DOHH2 (cell line): Measurements from ENCODE around the gene CLEC17A.

Source experiments
- H3F3A ChIP-seq: fragments of 200-600 bp; sonication (generic), shearing (Covaris generic); 2 replicates; pipeline ENCODE4 v1.6.0; 2016; ENCODE audit warnings: antibody characterized with exemption, mild to moderate bottlenecking; ENCODE audit not compliant: control insufficient read depth, insufficient read depth
- H3K27ac ChIP-seq: fragments of 200-600 bp; sonication (generic); 2 replicates; pipeline ENCODE4 v1.5.1; 2014; ENCODE audit warnings: low read depth, mild to moderate bottlenecking, low read length, moderate library complexity
- H3K27me3 ChIP-seq: fragments of 200-600 bp; sonication (generic); 2 replicates; pipeline ENCODE4 v1.6.1; 2014; ENCODE audit warnings: mild to moderate bottlenecking, low read length, mixed read lengths; ENCODE audit not compliant: control insufficient read depth
- H3K36me3 ChIP-seq: fragments of 200-600 bp; sonication (generic); 2 replicates; pipeline ENCODE4 v1.6.1; 2014; ENCODE audit warnings: mild to moderate bottlenecking, low read length, moderate library complexity, mixed read lengths; ENCODE audit not compliant: control insufficient read depth
- H3K4me1 ChIP-seq: fragments of 200-600 bp; sonication (generic); 2 replicates; pipeline ENCODE4 v1.6.1; 2014; ENCODE audit warnings: mild to moderate bottlenecking, low read length, mixed read lengths; ENCODE audit not compliant: control insufficient read depth
- H3K4me2 ChIP-seq: fragments of 200-600 bp; sonication (generic); 2 replicates; pipeline ENCODE4 v1.6.0; 2014; ENCODE audit warnings: mild to moderate bottlenecking, low read length, moderate library complexity
- H3K4me3 ChIP-seq: fragments of 200-600 bp; sonication (generic); 2 replicates; pipeline ENCODE4 v1.5.1; 2014; ENCODE audit warnings: mild to moderate bottlenecking, low read length, mixed read lengths
- H3K79me2 ChIP-seq: fragments of 200-600 bp; sonication (generic); 2 replicates; pipeline ENCODE4 v1.6.1; 2014; ENCODE audit warnings: mild to moderate bottlenecking, low read length, mixed read lengths; ENCODE audit not compliant: control insufficient read depth
- H3K9me2 ChIP-seq: fragments of 200-600 bp; sonication (generic); replicated peaks from 2 replicates; pipeline ENCODE4 v1.6.1; 2014; ENCODE audit warnings: mild to moderate bottlenecking, low read length, mixed read lengths; ENCODE audit not compliant: control insufficient read depth
- H3K9me3 ChIP-seq: fragments of 200-600 bp; sonication (generic); 2 replicates; pipeline ENCODE4 v1.6.1; 2014; ENCODE audit warnings: antibody characterized with exemption, low read length, mixed read lengths; ENCODE audit not compliant: control insufficient read depth, insufficient read depth
- H4K20me1 ChIP-seq: fragments of 200-600 bp; sonication (generic); 2 replicates; pipeline ENCODE4 v1.6.0; 2014; ENCODE audit warnings: low read depth, mild to moderate bottlenecking, antibody characterized with exemption, low read length, moderate library complexity; ENCODE audit not compliant: control insufficient read depth, insufficient read depth
- EZH2phosphoT487 ChIP-seq: fragments of 200-600 bp; sonication (generic); IDR thresholded peaks from 2 replicates; pipeline ENCODE4 v1.6.1; 2017; ENCODE audit warnings: borderline replicate concordance, mild to moderate bottlenecking, antibody characterized with exemption, low read length, moderate library complexity, mixed read lengths
- TF ChIP-seq, protein P1 (sequence below): fragments of 200-600 bp; sonication (generic); IDR thresholded peaks from one replicate; pipeline ENCODE4 v1.5.1; 2014; ENCODE audit warnings: antibody characterized with exemption, mild to moderate bottlenecking, low read depth, low read length; ENCODE audit not compliant: poor library complexity, severe bottlenecking

Gene CLEC17A

DNA sequence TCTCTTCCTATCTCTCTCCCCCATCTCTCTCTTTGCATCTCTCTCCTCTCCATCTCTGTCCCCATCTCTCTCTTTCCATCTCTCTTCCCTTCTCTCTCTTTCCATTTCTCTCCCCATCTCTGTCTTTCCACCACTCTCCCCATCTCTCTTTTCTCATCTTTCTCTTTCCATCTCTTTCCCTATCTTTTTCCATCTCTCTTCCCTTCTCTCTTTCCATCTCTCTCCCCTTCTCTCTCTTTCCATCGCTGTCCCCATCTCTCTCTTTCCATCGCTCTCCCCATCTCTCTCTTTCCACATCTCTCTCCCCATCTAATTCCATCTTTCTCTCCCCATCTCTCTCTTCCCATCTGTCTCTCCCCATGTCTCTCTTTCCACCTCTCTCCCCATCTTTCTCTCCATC, 67.3 kb downstream of the CLEC17A start:
- Histone ChIP-seq H3K27ac (no peak overlapping the region), H4K20me1 (no peaks in the 10 kb centered on the region), H3K4me1 (peaks cover 11% of the 10 kb centered on the region), H3K4me2 (no peak overlapping the region), H3K9me3 (no peaks in the 10 kb centered on the region), H3K9me2 (no peaks in the 10 kb centered on the region), H3K4me3 (no peak overlapping the region), H3F3A (no peaks in the 10 kb centered on the region), H3K79me2 (no peaks in the 10 kb centered on the region), H3K36me3 (no peaks in the 10 kb centered on the region), H3K27me3 (peaks cover 3% of the 10 kb centered on the region; the same call in 1 of the 2 replicates)
- no peak for TF ChIP-seq EZH2phosphoT487
- TF ChIP-seq, protein P1, sequence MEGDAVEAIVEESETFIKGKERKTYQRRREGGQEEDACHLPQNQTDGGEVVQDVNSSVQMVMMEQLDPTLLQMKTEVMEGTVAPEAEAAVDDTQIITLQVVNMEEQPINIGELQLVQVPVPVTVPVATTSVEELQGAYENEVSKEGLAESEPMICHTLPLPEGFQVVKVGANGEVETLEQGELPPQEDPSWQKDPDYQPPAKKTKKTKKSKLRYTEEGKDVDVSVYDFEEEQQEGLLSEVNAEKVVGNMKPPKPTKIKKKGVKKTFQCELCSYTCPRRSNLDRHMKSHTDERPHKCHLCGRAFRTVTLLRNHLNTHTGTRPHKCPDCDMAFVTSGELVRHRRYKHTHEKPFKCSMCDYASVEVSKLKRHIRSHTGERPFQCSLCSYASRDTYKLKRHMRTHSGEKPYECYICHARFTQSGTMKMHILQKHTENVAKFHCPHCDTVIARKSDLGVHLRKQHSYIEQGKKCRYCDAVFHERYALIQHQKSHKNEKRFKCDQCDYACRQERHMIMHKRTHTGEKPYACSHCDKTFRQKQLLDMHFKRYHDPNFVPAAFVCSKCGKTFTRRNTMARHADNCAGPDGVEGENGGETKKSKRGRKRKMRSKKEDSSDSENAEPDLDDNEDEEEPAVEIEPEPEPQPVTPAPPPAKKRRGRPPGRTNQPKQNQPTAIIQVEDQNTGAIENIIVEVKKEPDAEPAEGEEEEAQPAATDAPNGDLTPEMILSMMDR = no peak

DNA sequence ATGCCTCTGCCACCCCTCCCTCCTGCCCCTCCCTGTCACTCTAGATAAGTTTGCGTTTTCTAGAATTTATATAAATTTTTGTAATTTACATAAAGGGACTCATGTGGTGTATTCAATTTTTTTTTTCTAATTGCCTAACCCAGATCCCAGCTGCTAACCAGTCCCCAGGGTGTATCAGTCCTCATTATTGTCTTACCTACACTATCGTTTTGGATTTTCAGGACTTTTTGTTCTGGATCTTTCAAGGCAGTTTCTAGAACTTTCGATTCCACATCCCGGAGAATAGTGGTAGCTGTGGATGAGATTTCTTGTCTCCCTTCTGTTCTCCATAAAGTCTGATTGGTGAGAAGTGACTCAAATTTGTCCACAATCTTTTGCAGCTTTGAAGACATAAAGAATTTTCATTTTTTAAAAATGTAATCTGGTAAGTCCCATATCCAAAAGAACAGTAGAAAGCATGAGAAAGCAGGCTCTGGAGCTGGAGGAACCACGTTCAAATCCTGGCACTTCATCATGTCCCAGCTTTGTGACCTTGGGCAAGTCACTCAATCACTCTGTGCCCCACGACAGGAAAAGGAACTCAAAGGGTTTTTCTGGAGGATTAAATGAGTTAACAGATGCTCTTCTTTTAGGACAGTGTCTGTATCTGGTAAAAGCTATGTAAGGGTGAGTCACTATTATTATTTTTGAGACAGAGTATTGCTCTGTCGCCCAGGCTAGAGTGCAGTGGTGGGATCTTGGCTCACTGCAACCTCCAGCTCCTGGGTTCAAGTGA, 72.1 kb downstream of the CLEC17A start:
- H3K4me1 ChIP-seq = no peaks in the 10 kb centered on the region
- H3K79me2 ChIP-seq = no peaks in the 10 kb centered on the region
- peaks cover 3% of the 10 kb centered on the region; the same call in 1 of the 2 replicates for H3K27me3 ChIP-seq
- no peak for TF ChIP-seq EZH2phosphoT487
- TF ChIP-seq, protein P1 = no peak
- H3K36me3 ChIP-seq = no peaks in the 10 kb centered on the region
- no peak overlapping the region for H3K27ac ChIP-seq
- no peaks in the 10 kb centered on the region for H3F3A ChIP-seq
- no peaks in the 10 kb centered on the region for H4K20me1 ChIP-seq
- H3K9me2 ChIP-seq = no peaks in the 10 kb centered on the region
- H3K4me2 ChIP-seq = no peak overlapping the region
- H3K4me3 ChIP-seq = no peak overlapping the region
- H3K9me3 ChIP-seq = no peaks in the 10 kb centered on the region

DNA sequence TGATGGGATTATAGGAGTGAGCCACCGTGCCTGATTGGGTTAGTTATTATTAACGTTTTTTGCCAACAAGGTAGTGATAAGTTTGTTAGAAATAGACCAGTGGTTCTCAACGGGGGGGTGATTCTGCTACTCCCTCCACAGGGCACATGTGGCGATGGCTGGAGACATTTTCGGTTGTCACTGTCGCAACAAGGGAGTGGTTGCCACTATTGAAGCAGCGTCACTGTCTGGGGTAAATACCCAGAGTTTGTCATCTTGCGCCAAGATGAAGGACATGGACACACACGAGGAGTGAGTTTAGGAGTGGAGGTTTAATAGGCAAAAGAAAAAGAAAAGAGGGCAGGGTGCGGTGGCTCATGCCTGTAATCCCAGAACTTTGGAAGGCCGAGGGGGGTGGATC, 72.8 kb downstream of the CLEC17A start:
- H3K27me3 ChIP-seq = peaks cover 3% of the 10 kb centered on the region; the same call in 1 of the 2 replicates
- H4K20me1 ChIP-seq = no peaks in the 10 kb centered on the region
- H3K4me2 ChIP-seq = no peak overlapping the region
- no peaks in the 10 kb centered on the region for H3K9me2 ChIP-seq
- H3K36me3 ChIP-seq = no peaks in the 10 kb centered on the region
- H3K79me2 ChIP-seq = no peaks in the 10 kb centered on the region
- no peaks in the 10 kb centered on the region for H3F3A ChIP-seq
- H3K9me3 ChIP-seq = no peaks in the 10 kb centered on the region
- no peak overlapping the region for H3K4me3 ChIP-seq
- peaks cover 3% of the 10 kb centered on the region for H3K4me1 ChIP-seq
- TF ChIP-seq EZH2phosphoT487 = no peak
- TF ChIP-seq, protein P1 = no peak
- H3K27ac ChIP-seq = no peak overlapping the region
